PFSK-1 (cell line): Measurements from ENCODE around the gene CAPN10.

ENCODE experiments used
- FOXP2 ChIP-seq: optimal IDR thresholded peaks from 2 replicates; pipeline ENCODE3; 2011; ENCODE audit warnings: borderline replicate concordance, control low read depth, inconsistent platforms; ENCODE audit not compliant: insufficient read depth; ENCODE audit errors: extremely low read length, extremely low read depth
- POLR2AphosphoS5 ChIP-seq: IDR thresholded peaks from 2 replicates; pipeline ENCODE4 v1.6.1; 2012; ENCODE audit warnings: low read depth, mild to moderate bottlenecking, control low read depth, low read length, moderate library complexity
- REST ChIP-seq, 2 experiments: IDR thresholded peaks; 2 replicates each; pipeline versions ENCODE4 v1.6.1 to v1.8.0; 2011 to 2012; ENCODE audit warnings: low read depth in 2 of 2, low read length in 2 of 2, control low read depth in 1 of 2, inconsistent platforms in 1 of 2, mild to moderate bottlenecking in 1 of 2, moderate library complexity in 1 of 2; ENCODE audit not compliant: insufficient read depth in 1 of 2
- SIN3A ChIP-seq: IDR thresholded peaks from 2 replicates; pipeline ENCODE4 v1.6.1; 2012; ENCODE audit warnings: mild to moderate bottlenecking, low read length, moderate library complexity, borderline replicate concordance; ENCODE audit not compliant: insufficient read depth
- TAF1 ChIP-seq: IDR thresholded peaks from 2 replicates; pipeline ENCODE4 v1.6.1; 2012; ENCODE audit warnings: low read length, control low read depth, borderline replicate concordance; ENCODE audit not compliant: insufficient read depth

CAPN10 gene

GRCh38 chr2:240551811-240552210 lies 34.7 kb upstream of the CAPN10 start:
- TF ChIP-seq TAF1: no peak
- TF ChIP-seq REST (IDR thresholded peaks at IDR 0.05; ENCODE audit: insufficient read depth in 1 of 2, low read depth in 2 of 2, low read length in 2 of 2): no peak
- TF ChIP-seq POLR2AphosphoS5: no peak
- TF ChIP-seq SIN3A: no peak

- no peak for TF ChIP-seq FOXP2
- TF ChIP-seq REST (IDR thresholded peaks at IDR 0.05; ENCODE audit: insufficient read depth in 1 of 2, low read depth in 2 of 2, low read length in 2 of 2): no peak
- TF ChIP-seq SIN3A: no peak
- TF ChIP-seq TAF1: no peak
- TF ChIP-seq POLR2AphosphoS5: no peak
Observed at GRCh38 chr2:240553956-240554480, 32.5 kb upstream of the CAPN10 start.

- TF ChIP-seq FOXP2: no peak
- no peak for TF ChIP-seq POLR2AphosphoS5
- no peak for TF ChIP-seq SIN3A
- no peak for TF ChIP-seq REST (IDR thresholded peaks at IDR 0.05; ENCODE audit: insufficient read depth in 1 of 2, low read depth in 2 of 2, low read length in 2 of 2)
- no peak for TF ChIP-seq TAF1
Observed at GRCh38 chr2:240554767-240555493, 31.6 kb upstream of the CAPN10 start.

GRCh38 chr2:240555541-240556250 lies 30.8 kb upstream of the CAPN10 start:
- no peak for TF ChIP-seq TAF1
- no peak for TF ChIP-seq REST (IDR thresholded peaks at IDR 0.05; ENCODE audit: insufficient read depth in 1 of 2, low read depth in 2 of 2, low read length in 2 of 2)
- TF ChIP-seq POLR2AphosphoS5: no peak
- TF ChIP-seq SIN3A: no peak
- no peak for TF ChIP-seq FOXP2
